A549 (cell line): ENCODE results near the gene RFLNA. TPM values are rescaled to one million over a fixed set of nuclear protein-coding genes. Genes with fewer than 3 reads are reported as not detected.

ENCODE experiments used
- ATAC-seq, 2 experiments: fragments of 200-7000 bp in 1 of 2; fragments of >200 bp in 1 of 2; cut with Nextera tagmentation in 1 of 2; cut with Tn5 transposase in 1 of 2; 3 replicates each; pipeline versions ENCODE4 v1.8.0 to v1.9.1; 2018 to 2020; ENCODE audit warnings: mild to moderate bottlenecking in 1 of 2, moderate library complexity in 1 of 2
- CTCF ChIA-PET: fragments of 300-600 bp; sonication (Branson Sonifier 250); formaldehyde crosslinking; extraction: SDS; loops from one replicate; lab custom pipeline; 2021; ENCODE audit warnings: antibody characterized with exemption, inconsistent platforms; lab: Yijun Ruan, JAX
- POLR2A ChIA-PET: fragments of 350-600 bp; formaldehyde crosslinking; extraction: SDS; loops from one replicate; lab custom pipeline; 2021; ENCODE audit warnings: antibody characterized with exemption, inconsistent platforms; lab: Yijun Ruan, JAX
- DNase-seq, 2 experiments: peaks; one replicate each; pipeline versions ENCODE4 v3.0.0 to v3.0.0-alpha.2; 2011 to 2016; ENCODE audit warnings: low read depth in 1 of 2, low spot score in 1 of 2
- FAIRE-seq: peaks from 2 replicates; lab custom pipeline; 2011; peaks lifted over from hg19 to GRCh38; lab: Jason Lieb, UNC
- H3K27ac ChIP-seq, 2 experiments: fragments of >200 bp; sonication (Bioruptor Twin); formaldehyde crosslinking; 3 replicates each; pipeline ENCODE4 v1.5.1; 2016 to 2017
- H3K4me1 ChIP-seq: fragments of >200 bp; sonication (Bioruptor Twin); formaldehyde crosslinking; 3 replicates; pipeline ENCODE4 v1.6.1; 2016
- H3K4me2 ChIP-seq: fragments of >200 bp; sonication (Bioruptor Twin); formaldehyde crosslinking; 3 replicates; pipeline ENCODE4 v1.6.1; 2016
- H3K4me3 ChIP-seq: fragments of >200 bp; sonication (Bioruptor Twin); formaldehyde crosslinking; 3 replicates; pipeline ENCODE4 v1.5.1; 2016
- H3K9me3 ChIP-seq: fragments of >200 bp; sonication (Bioruptor Twin); formaldehyde crosslinking; 3 replicates; pipeline ENCODE4 v1.6.1; 2016
- BHLHE40 ChIP-seq: IDR thresholded peaks from 2 replicates; pipeline ENCODE4 v1.6.1; 2012; ENCODE audit warnings: low read depth, low read length, inconsistent platforms
- CBX2 ChIP-seq: fragments of 200-600 bp; sonication (generic); IDR thresholded peaks from 2 replicates; pipeline ENCODE4 v1.6.1; 2016; ENCODE audit warnings: low read depth, mild to moderate bottlenecking, borderline replicate concordance
- FOSB ChIP-seq: fragments of 250-450 bp; sonication (Bioruptor Pico); IDR thresholded peaks from 2 replicates; pipeline ENCODE4 v1.5.0; 2020; ENCODE audit warnings: mild to moderate bottlenecking, moderate library complexity
- HEYL ChIP-seq: fragments of 250-450 bp; sonication (Bioruptor Pico); IDR thresholded peaks from 2 replicates; pipeline ENCODE4 v1.8.0; 2021; ENCODE audit warnings: mild to moderate bottlenecking, moderate library complexity
- HOXB5 ChIP-seq: fragments of 250-450 bp; sonication (Bioruptor Pico); IDR thresholded peaks from 2 replicates; pipeline ENCODE4 v1.5.0; 2020; ENCODE audit warnings: mild to moderate bottlenecking, moderate library complexity
- JUNB ChIP-seq: fragments of >200 bp; sonication (Bioruptor Twin); formaldehyde crosslinking; IDR thresholded peaks from 2 replicates; pipeline ENCODE4 v1.6.1; 2016
- KDM1A ChIP-seq: fragments of 200-600 bp; sonication (generic); IDR thresholded peaks from 2 replicates; pipeline ENCODE4 v1.6.1; 2016; ENCODE audit warnings: low read depth, mild to moderate bottlenecking
- MAFK ChIP-seq: fragments of 450-650 bp; IDR thresholded peaks from 2 replicates; pipeline ENCODE4 v1.6.1; 2014; ENCODE audit not compliant: partially characterized antibody
- MAZ ChIP-seq: fragments of 150-350 bp; IDR thresholded peaks from 2 replicates; pipeline ENCODE4 v1.6.1; 2014; ENCODE audit warnings: antibody characterized with exemption, low read depth, low read length, borderline replicate concordance
- MYC ChIP-seq: IDR thresholded peaks from 2 replicates; pipeline ENCODE4 v1.6.1; 2012; ENCODE audit warnings: mild to moderate bottlenecking, inconsistent platforms, low read length, improper control_type of control experiment, borderline replicate concordance
- NPAS2 ChIP-seq: fragments of 250-450 bp; sonication (Bioruptor Pico); IDR thresholded peaks from 2 replicates; pipeline ENCODE4 v1.8.0; 2022; ENCODE audit warnings: mild to moderate bottlenecking, moderate library complexity, borderline replicate concordance
- POLR2AphosphoS2 ChIP-seq: conservative IDR thresholded peaks from 2 replicates; pipeline ENCODE4 v1.6.1; 2012; ENCODE audit warnings: low read length, improper control_type of control experiment, inconsistent platforms
- RAD21 ChIP-seq, 2 experiments: fragments of >200 bp in 1 of 2; sonication (Bioruptor Twin) in 1 of 2; formaldehyde crosslinking in 1 of 2; IDR thresholded peaks in 1 of 2; conservative IDR thresholded peaks in 1 of 2; 2 replicates in 1 of 2; 3 replicates in 1 of 2; pipeline ENCODE4 v1.6.1; 2012 to 2018; ENCODE audit warnings: inconsistent platforms in 1 of 2
- RCOR1 ChIP-seq: fragments of 150-350 bp; IDR thresholded peaks from 2 replicates; pipeline ENCODE4 v1.6.1; 2014; ENCODE audit warnings: antibody characterized with exemption, low read length, low read depth
- SREBF2 ChIP-seq: fragments of 450-650 bp; IDR thresholded peaks from 2 replicates; pipeline ENCODE4 v1.6.1; 2014; ENCODE audit warnings: mild to moderate bottlenecking, moderate library complexity
- ZC3H11A ChIP-seq: fragments of 450-650 bp; IDR thresholded peaks from 2 replicates; pipeline ENCODE4 v1.6.1; 2014; ENCODE audit warnings: antibody characterized with exemption, mild to moderate bottlenecking
- ZSCAN20 ChIP-seq: fragments of 250-450 bp; sonication (Bioruptor Pico); IDR thresholded peaks from 2 replicates; pipeline ENCODE4 v1.8.0; 2022; ENCODE audit warnings: mild to moderate bottlenecking, moderate library complexity
- WGBS: methylation state at CpG from one replicate; pipeline ENCODE4 v1.1.6; 2017; ENCODE audit errors: missing lambda C conversion rate; 5-methylcytosine and 5-hydroxymethylcytosine counted together
- polyA plus RNA-seq, 4 experiments: library from polyadenylated mRNA; depleted of rRNA in 3 of 4; stranded (reverse); fragments of >200 nt; fragmentation: RNase III in 1 of 4; extraction: RNeasy Plus Mini Kit Qiagen cat#74134 plus additional on column Dnase treatment in 1 of 4; gene quantifications; 2 replicates in 3 of 4; 3 replicates in 1 of 4; pipeline ENCODE4 v1.2.3, GENCODE V29; 2011 to 2017
- TF ChIP-seq, protein P1 (sequence below): fragments of 200-600 bp; sonication (generic); IDR thresholded peaks from 2 replicates; pipeline ENCODE4 v1.6.1; 2016; ENCODE audit warnings: antibody characterized with exemption, mild to moderate bottlenecking, moderate library complexity
- TF ChIP-seq, protein P2 (sequence below): IDR thresholded peaks from 2 replicates; pipeline ENCODE4 v1.6.1; 2012
- TF ChIP-seq, protein P3 (sequence below): IDR thresholded peaks from 2 replicates; pipeline ENCODE4 v1.6.1; 2012
- TF ChIP-seq, protein P4 (sequence below): fragments of >200 bp; sonication (Bioruptor Twin); formaldehyde crosslinking; IDR thresholded peaks from 2 replicates; pipeline ENCODE4 v1.6.1; 2016
- TF ChIP-seq, protein P5 (sequence below): fragments of >200 bp; sonication (Bioruptor Twin); formaldehyde crosslinking; IDR thresholded peaks from 3 replicates; pipeline ENCODE4 v1.6.1; 2016

RFLNA gene
- polyA plus RNA-seq, 2 of the 4 experiments (the other 2 are of a cell fraction): not detected

DNA sequence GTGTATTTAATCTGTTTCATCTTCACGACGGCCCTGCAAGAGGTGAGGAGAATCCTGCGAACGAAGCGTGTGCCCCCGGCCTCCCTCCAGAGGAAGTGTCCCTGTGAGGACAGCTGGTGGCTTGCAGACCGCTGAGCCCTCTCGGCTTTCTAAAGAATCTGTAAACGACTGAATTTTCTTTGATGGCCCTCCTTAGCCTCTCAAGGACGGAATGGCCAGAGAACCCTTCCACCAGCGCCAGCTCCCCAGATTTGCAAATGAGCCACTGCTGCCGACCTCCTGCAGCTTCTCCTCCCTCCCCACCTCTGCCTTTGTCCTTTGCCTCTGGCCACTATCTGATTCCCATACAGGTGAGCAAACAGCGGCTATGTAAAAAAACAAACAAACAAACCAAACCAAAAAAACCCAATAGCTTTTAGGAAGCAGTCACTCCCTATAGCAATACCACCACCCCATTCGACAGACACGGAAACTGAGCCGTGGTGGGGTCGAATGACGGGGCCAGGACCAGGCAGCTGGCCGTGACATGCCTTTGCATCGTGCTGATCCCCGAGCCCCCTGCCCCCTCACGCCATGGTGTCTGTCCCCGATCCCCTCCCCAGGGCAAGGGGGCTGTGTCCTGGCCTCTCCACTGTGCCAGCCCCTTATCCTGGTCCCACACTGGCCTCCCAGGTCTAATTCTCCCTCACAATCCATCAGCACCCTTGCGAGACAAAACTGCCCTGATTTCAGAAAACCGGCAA is 23.6 kb downstream of the RFLNA start:
- no peak overlapping the region for H3K4me2 ChIP-seq
- FAIRE-seq (no peak), ATAC-seq (no peak), DNase-seq (no peak)
- H3K27ac ChIP-seq: no peak overlapping the region
- H3K9me3 ChIP-seq: peaks cover 5% of the 10 kb centered on the region; the same call in 2 of the 3 replicates
- H3K4me3 ChIP-seq: no peak overlapping the region
- CTCF ChIA-PET: interaction anchor here (0.8 to 6.9 kb wide), 4 partner anchors 80 to 453 kb away, joined by 3 to 63 read pairs (median 8); no protein-coding TSS in a partner anchor
- POLR2A ChIA-PET: no interaction called here
- TF ChIP-seq RAD21 (conservative IDR thresholded peaks at IDR 0.05 in 1 of 2, IDR thresholded peaks at IDR 0.05 in 1 of 2) (no peak), POLR2AphosphoS2 (no peak), NPAS2 (CRISPR knock-in tag) (no peak), ZSCAN20 (CRISPR knock-in tag) (no peak), JUNB (no peak), FOSB (CRISPR knock-in tag) (no peak), SREBF2 (no peak), CBX2 (no peak), ZC3H11A (no peak)
- TF ChIP-seq, protein P1, sequence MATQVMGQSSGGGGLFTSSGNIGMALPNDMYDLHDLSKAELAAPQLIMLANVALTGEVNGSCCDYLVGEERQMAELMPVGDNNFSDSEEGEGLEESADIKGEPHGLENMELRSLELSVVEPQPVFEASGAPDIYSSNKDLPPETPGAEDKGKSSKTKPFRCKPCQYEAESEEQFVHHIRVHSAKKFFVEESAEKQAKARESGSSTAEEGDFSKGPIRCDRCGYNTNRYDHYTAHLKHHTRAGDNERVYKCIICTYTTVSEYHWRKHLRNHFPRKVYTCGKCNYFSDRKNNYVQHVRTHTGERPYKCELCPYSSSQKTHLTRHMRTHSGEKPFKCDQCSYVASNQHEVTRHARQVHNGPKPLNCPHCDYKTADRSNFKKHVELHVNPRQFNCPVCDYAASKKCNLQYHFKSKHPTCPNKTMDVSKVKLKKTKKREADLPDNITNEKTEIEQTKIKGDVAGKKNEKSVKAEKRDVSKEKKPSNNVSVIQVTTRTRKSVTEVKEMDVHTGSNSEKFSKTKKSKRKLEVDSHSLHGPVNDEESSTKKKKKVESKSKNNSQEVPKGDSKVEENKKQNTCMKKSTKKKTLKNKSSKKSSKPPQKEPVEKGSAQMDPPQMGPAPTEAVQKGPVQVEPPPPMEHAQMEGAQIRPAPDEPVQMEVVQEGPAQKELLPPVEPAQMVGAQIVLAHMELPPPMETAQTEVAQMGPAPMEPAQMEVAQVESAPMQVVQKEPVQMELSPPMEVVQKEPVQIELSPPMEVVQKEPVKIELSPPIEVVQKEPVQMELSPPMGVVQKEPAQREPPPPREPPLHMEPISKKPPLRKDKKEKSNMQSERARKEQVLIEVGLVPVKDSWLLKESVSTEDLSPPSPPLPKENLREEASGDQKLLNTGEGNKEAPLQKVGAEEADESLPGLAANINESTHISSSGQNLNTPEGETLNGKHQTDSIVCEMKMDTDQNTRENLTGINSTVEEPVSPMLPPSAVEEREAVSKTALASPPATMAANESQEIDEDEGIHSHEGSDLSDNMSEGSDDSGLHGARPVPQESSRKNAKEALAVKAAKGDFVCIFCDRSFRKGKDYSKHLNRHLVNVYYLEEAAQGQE: no peak
- TF ChIP-seq, protein P2, sequence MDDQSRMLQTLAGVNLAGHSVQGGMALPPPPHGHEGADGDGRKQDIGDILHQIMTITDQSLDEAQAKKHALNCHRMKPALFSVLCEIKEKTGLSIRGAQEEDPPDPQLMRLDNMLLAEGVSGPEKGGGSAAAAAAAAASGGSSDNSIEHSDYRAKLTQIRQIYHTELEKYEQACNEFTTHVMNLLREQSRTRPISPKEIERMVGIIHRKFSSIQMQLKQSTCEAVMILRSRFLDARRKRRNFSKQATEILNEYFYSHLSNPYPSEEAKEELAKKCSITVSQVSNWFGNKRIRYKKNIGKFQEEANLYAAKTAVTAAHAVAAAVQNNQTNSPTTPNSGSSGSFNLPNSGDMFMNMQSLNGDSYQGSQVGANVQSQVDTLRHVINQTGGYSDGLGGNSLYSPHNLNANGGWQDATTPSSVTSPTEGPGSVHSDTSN: no peak
- TF ChIP-seq, protein P3, sequence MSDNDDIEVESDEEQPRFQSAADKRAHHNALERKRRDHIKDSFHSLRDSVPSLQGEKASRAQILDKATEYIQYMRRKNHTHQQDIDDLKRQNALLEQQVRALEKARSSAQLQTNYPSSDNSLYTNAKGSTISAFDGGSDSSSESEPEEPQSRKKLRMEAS: no peak
- no peaks in the 10 kb centered on the region for H3K4me1 ChIP-seq
- WGBS: 84% methylated on average over 25 of the region's 25 CpGs

DNA sequence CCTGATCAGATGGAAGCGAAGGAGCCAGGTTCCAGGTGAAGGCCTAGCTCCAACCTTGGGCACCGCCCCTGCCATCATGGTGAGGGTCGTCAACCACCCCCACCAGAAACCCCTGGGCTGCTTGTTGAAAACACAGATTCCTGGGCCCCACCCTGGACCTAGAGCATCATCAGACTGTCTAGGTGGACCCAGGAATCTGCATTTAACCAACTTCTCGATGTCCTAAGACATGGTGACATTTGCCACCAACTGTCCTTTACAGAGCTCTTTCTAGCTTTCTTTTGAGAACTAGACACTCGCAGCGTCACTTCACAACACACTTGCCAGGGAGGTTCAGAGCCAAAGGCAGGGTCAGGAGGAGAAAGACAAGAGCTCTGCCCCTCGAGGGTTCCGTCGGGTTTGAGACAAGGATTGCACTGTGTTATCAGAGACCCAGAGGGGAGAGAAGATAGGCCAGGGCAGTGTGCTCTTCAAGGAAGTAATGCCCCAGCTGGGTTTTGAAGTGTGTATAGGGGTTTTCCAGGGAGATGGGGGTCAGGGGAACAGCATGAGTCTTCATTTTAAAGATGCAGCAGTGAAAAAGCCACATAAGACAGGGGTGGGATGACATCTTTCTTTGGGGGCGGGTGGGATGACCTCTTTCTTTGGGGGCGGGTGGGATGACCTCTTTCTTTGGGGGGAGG is 24.6 kb downstream of the RFLNA start:
- Histone ChIP-seq H3K4me1 (no peaks in the 10 kb centered on the region), H3K9me3 (peaks cover 15% of the 10 kb centered on the region), H3K27ac (no peak overlapping the region), H3K4me2 (no peak overlapping the region), H3K4me3 (no peak overlapping the region)
- ChIA-PET POLR2A (no interaction called here), CTCF (interaction anchor here (0.8 to 6.9 kb wide), 5 partner anchors 78 to 452 kb away, joined by 3 to 63 read pairs (median 9); no protein-coding TSS in a partner anchor)
- ATAC-seq (no peak), FAIRE-seq (no peak), DNase-seq (no peak)
- WGBS: 89% methylated on average over 7 of the region's 11 CpGs
- TF ChIP-seq FOSB (CRISPR knock-in tag): no peak
- TF ChIP-seq, protein P4, sequence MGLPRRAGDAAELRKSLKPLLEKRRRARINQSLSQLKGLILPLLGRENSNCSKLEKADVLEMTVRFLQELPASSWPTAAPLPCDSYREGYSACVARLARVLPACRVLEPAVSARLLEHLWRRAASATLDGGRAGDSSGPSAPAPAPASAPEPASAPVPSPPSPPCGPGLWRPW: no peak
- no peak for TF ChIP-seq MAFK
- TF ChIP-seq HEYL (CRISPR knock-in tag): no peak
- no peak for TF ChIP-seq RCOR1
- no peak for TF ChIP-seq HOXB5 (CRISPR knock-in tag)
- no peak for TF ChIP-seq BHLHE40
- TF ChIP-seq MAZ: no peak
- TF ChIP-seq KDM1A: no peak
- TF ChIP-seq ZC3H11A: no peak
- no peak for TF ChIP-seq RAD21 (conservative IDR thresholded peaks at IDR 0.05 in 1 of 2, IDR thresholded peaks at IDR 0.05 in 1 of 2)
- no peak for TF ChIP-seq JUNB
- TF ChIP-seq MYC: no peak
- TF ChIP-seq, protein P5, sequence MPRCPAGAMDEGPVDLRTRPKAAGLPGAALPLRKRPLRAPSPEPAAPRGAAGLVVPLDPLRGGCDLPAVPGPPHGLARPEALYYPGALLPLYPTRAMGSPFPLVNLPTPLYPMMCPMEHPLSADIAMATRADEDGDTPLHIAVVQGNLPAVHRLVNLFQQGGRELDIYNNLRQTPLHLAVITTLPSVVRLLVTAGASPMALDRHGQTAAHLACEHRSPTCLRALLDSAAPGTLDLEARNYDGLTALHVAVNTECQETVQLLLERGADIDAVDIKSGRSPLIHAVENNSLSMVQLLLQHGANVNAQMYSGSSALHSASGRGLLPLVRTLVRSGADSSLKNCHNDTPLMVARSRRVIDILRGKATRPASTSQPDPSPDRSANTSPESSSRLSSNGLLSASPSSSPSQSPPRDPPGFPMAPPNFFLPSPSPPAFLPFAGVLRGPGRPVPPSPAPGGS: no peak
